Measurements from ENCODE around the gene MRPS30.
"Not testable (repeated sequence)": the region's sequence is repeated elsewhere in the genome, so short reads cannot be mapped to it uniquely, and the experiment has no call there.

The MRPS30 gene

GRCh38 chr5:44808435-44809214, at the start of gene MRPS30:
Gene MRPS30, plus strand, starts transcription at chr5:44808947. Its CDS starts 16 bp downstream, at chr5:44808963.
- DNase-seq (ENCODE audit: low spot score): peak; percentile 90
- TF ChIP-seq, protein P1, sequence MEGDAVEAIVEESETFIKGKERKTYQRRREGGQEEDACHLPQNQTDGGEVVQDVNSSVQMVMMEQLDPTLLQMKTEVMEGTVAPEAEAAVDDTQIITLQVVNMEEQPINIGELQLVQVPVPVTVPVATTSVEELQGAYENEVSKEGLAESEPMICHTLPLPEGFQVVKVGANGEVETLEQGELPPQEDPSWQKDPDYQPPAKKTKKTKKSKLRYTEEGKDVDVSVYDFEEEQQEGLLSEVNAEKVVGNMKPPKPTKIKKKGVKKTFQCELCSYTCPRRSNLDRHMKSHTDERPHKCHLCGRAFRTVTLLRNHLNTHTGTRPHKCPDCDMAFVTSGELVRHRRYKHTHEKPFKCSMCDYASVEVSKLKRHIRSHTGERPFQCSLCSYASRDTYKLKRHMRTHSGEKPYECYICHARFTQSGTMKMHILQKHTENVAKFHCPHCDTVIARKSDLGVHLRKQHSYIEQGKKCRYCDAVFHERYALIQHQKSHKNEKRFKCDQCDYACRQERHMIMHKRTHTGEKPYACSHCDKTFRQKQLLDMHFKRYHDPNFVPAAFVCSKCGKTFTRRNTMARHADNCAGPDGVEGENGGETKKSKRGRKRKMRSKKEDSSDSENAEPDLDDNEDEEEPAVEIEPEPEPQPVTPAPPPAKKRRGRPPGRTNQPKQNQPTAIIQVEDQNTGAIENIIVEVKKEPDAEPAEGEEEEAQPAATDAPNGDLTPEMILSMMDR (IDR thresholded peaks at IDR 0.05; ENCODE audit: extremely low read depth, missing control alignments): no peak

DNA sequence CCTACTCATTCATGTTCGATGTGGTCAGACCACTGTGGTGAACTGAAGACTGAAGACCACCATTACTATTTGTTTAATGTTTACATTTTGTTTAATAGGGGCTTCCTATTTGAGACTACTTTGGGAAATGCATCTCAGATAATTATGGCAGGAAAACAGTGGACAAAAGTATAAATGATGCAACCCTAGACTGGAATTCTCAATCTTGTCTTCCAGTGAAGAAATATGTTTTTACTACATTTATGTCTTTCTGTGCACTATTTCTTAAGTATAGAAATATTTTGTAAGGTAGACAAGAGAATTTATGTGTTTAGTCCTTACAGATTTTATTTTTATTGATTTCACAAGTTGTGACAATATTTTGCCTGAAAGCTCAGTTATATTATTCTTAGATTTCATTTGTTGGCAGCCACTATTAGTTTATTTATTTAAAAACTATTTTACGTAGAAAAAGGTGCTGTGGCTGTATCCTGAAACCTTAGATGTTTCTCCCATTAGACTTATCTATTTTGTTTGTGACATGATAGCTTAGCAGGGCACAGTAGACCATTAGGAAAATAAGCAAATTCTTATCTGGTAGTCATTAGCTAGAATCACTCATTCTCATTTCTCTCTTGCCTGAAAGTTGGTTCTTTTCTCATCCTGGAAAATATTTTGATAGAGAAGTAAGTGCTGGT, 39.4 kb upstream of the MRPS30 start:
- TF ChIP-seq, protein P1 (IDR thresholded peaks at IDR 0.05; ENCODE audit: extremely low read depth, missing control alignments): no peak
- DNase-seq (ENCODE audit: low spot score): no peak

DNA sequence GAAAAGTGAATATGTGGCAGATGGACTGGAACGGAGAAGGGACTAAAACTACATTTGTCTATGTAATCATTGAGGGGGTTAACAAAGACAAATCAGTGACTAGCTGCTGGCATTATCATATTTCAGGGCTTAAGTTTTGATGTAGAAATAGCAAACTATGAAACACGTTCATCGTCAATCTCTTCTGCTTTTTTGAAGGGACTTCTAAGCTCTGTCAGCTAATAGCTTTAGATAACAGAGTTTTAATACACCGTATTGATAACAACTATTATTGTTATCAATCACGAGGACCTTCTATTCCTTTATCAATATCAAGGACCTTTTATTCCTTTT, 38.9 kb upstream of the MRPS30 start:
- TF ChIP-seq, protein P1 (IDR thresholded peaks at IDR 0.05; ENCODE audit: extremely low read depth, missing control alignments): no peak
- no peak for DNase-seq (ENCODE audit: low spot score)

- TF ChIP-seq, protein P1 (IDR thresholded peaks at IDR 0.05; ENCODE audit: extremely low read depth, missing control alignments): no peak
- DNase-seq (ENCODE audit: low spot score): no peak
Measured at GRCh38 chr5:44770780-44771717, 37.7 kb upstream of the MRPS30 start.

GRCh38 chr5:44772397-44772796, 36.4 kb upstream of the MRPS30 start:
- DNase-seq (ENCODE audit: low spot score): not testable (repeated sequence)

- peak; percentile 22 for DNase-seq (ENCODE audit: low spot score)
- TF ChIP-seq, protein P1 (IDR thresholded peaks at IDR 0.05; ENCODE audit: extremely low read depth, missing control alignments): no peak
Measured at GRCh38 chr5:44774279-44774880, 34.4 kb upstream of the MRPS30 start.

DNA sequence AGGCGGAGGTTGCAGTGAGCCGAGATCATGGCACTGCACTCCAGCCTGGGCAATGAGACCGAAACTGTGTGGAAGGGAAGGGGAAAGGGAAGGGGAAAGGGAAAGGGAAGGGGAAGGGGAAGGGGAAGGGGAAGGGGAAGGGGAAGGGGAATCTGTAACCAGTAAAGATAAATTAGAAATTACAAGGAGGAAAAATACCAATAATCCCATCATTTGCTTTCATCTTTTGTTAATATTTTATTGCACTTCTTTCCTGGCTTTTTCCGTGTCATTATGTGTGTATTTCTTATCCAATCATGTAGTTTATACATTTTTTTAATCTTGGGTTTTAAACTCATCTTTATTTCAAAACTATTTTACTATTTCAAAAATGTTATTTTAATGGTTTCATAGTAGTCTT, 29.6 kb upstream of the MRPS30 start:
- DNase-seq (ENCODE audit: low spot score): no peak

More for the DNA sequence above, 29.6 kb upstream of the MRPS30 start:
- TF ChIP-seq, protein P1 (IDR thresholded peaks at IDR 0.05; ENCODE audit: extremely low read depth, missing control alignments): no peak
